Ectodermal cell (in vitro differentiated cells): ENCODE results near the gene ERVK3-1.
A peak's percentile ranks its signal among the peaks of the same experiment; 100 is the strongest.

Source experiments
- H3K27ac ChIP-seq: 2 replicates; pipeline ENCODE4 v1.7.0; 2013; ENCODE audit warnings: mild to moderate bottlenecking, low read depth, low read length; ENCODE audit not compliant: insufficient read depth, poor library complexity, severe bottlenecking
- H3K27me3 ChIP-seq: 2 replicates; pipeline ENCODE4 v1.7.0; 2013; ENCODE audit warnings: mild to moderate bottlenecking, low read length; ENCODE audit not compliant: insufficient read depth, control insufficient read depth, poor library complexity, severe bottlenecking
- H3K36me3 ChIP-seq: one replicate; pipeline ENCODE4 v1.7.0; 2013; ENCODE audit warnings: low read length; ENCODE audit not compliant: control insufficient read depth, insufficient read depth
- H3K4me1 ChIP-seq: one replicate; pipeline ENCODE4 v1.7.0; 2013; ENCODE audit warnings: low read length; ENCODE audit not compliant: control insufficient read depth, insufficient read depth
- H3K4me3 ChIP-seq: 2 replicates; pipeline ENCODE4 v1.7.0; 2013; ENCODE audit warnings: low read depth, low read length, control low read depth; ENCODE audit not compliant: insufficient read depth
- H3K9me3 ChIP-seq: 2 replicates; pipeline ENCODE4 v1.7.0; 2013; ENCODE audit warnings: mild to moderate bottlenecking, low read length, moderate library complexity; ENCODE audit not compliant: control insufficient read depth
- WGBS, 2 experiments: methylation state at CpG; one replicate each; pipeline ENCODE4 v1.1.7; 2013; ENCODE audit warnings: missing lambda C conversion rate in 2 of 2; 5-methylcytosine and 5-hydroxymethylcytosine counted together

ERVK3-1 gene

GRCh38 chr19:58325311-58326022, 20.3 kb downstream of the ERVK3-1 start:
- 87 to 94% methylated on average over 6 of the region's 6 CpGs for WGBS, 2 experiments

GRCh38 chr19:58326501-58326913, 21.3 kb downstream of the ERVK3-1 start:
- 1% methylated on average over 9 of the region's 9 CpGs for WGBS, 2 experiments
- H3K4me1 ChIP-seq = peaks cover 8% of the 10 kb centered on the region
- no peaks in the 10 kb centered on the region for H3K27me3 ChIP-seq
- H3K36me3 ChIP-seq = no peaks in the 10 kb centered on the region
- no peak overlapping the region for H3K27ac ChIP-seq
- no peaks in the 10 kb centered on the region for H3K9me3 ChIP-seq
- peak overlapping the region; percentile 60 for H3K4me3 ChIP-seq

More at GRCh38 chr19:58325311-58326022, 20.3 kb downstream of the ERVK3-1 start:
- H3K4me3 ChIP-seq = peak overlapping the region; percentile 60
- no peaks in the 10 kb centered on the region for H3K9me3 ChIP-seq
- no peak overlapping the region for H3K27ac ChIP-seq
- H3K4me1 ChIP-seq = peaks cover 8% of the 10 kb centered on the region
- H3K27me3 ChIP-seq = no peaks in the 10 kb centered on the region
- H3K36me3 ChIP-seq = no peaks in the 10 kb centered on the region

- H3K27me3 ChIP-seq = no peaks in the 10 kb centered on the region
- no peaks in the 10 kb centered on the region for H3K9me3 ChIP-seq
- peaks cover 8% of the 10 kb centered on the region for H3K4me1 ChIP-seq
- peak within 1 kb of the TSS; percentile 60 for H3K4me3 ChIP-seq
- no peak within 1 kb of the TSS for H3K27ac ChIP-seq
- no peaks in the 10 kb centered on the region for H3K36me3 ChIP-seq
- WGBS, 2 experiments = 1 to 2% methylated on average over 62 of the region's 62 CpGs
These were observed 21.9 kb downstream of the ERVK3-1 start, which contains the start of gene ZSCAN22 for GRCh38 chr19:58326914-58327726. Gene ZSCAN22 (plus strand): TSS chr19:58326994. CDS start chr19:58334803, 7,809 bp downstream.

- H3K36me3 ChIP-seq = no peaks in the 10 kb centered on the region
- no peaks in the 10 kb centered on the region for H3K27me3 ChIP-seq
- H3K4me3 ChIP-seq = no peak overlapping the region
- 24 to 28% methylated on average over 10 of the region's 10 CpGs for WGBS, 2 experiments
- peaks cover 8% of the 10 kb centered on the region for H3K4me1 ChIP-seq
- H3K27ac ChIP-seq = no peak overlapping the region
- H3K9me3 ChIP-seq = no peaks in the 10 kb centered on the region
These were observed 23.8 kb downstream of the ERVK3-1 start for GRCh38 chr19:58328999-58329398.

GRCh38 chr19:58330458-58330857, 25.3 kb downstream of the ERVK3-1 start:
- H3K27ac ChIP-seq = no peak overlapping the region
- H3K4me1 ChIP-seq = peaks cover 5% of the 10 kb centered on the region
- no peak overlapping the region for H3K4me3 ChIP-seq
- WGBS, 2 experiments = 85 to 87% methylated on average over 4 of the region's 4 CpGs
- no peaks in the 10 kb centered on the region for H3K36me3 ChIP-seq
- no peaks in the 10 kb centered on the region for H3K27me3 ChIP-seq
- H3K9me3 ChIP-seq = no peaks in the 10 kb centered on the region

- Histone ChIP-seq H3K36me3 (peaks cover under 1% of the 10 kb centered on the region), H3K27ac (no peak overlapping the region), H3K4me1 (no peaks in the 10 kb centered on the region), H3K4me3 (no peak overlapping the region), H3K9me3 (no peaks in the 10 kb centered on the region), H3K27me3 (no peaks in the 10 kb centered on the region)
- 90 to 100% methylated on average over 1 of the region's 1 CpG for WGBS, 2 experiments
These were observed 27.5 kb downstream of the ERVK3-1 start for GRCh38 chr19:58332697-58333096.

GRCh38 chr19:58334691-58335249, 29.6 kb downstream of the ERVK3-1 start:
- H3K27me3 ChIP-seq = no peaks in the 10 kb centered on the region
- H3K36me3 ChIP-seq = peaks cover 13% of the 10 kb centered on the region
- H3K9me3 ChIP-seq = no peaks in the 10 kb centered on the region
- 95 to 96% methylated on average over 19 of the region's 19 CpGs for WGBS, 2 experiments
- no peak overlapping the region for H3K4me3 ChIP-seq
- H3K4me1 ChIP-seq = no peaks in the 10 kb centered on the region
- H3K27ac ChIP-seq = no peak overlapping the region

- WGBS, 2 experiments = 89 to 93% methylated on average over 3 of the region's 3 CpGs
- peaks cover 13% of the 10 kb centered on the region for H3K36me3 ChIP-seq
- no peak overlapping the region for H3K27ac ChIP-seq
These were observed 30.5 kb downstream of the ERVK3-1 start for GRCh38 chr19:58335630-58336029.

GRCh38 chr19:58336216-58336615, 31.0 kb downstream of the ERVK3-1 start:
- 93 to 95% methylated on average over 1 of the region's 1 CpG for WGBS, 2 experiments
- Histone ChIP-seq H3K4me1 (no peaks in the 10 kb centered on the region), H3K9me3 (no peaks in the 10 kb centered on the region), H3K27ac (no peak overlapping the region), H3K36me3 (peaks cover 13% of the 10 kb centered on the region), H3K4me3 (no peak overlapping the region), H3K27me3 (no peaks in the 10 kb centered on the region)

More at GRCh38 chr19:58335630-58336029, 30.5 kb downstream of the ERVK3-1 start:
- Histone ChIP-seq H3K9me3 (no peaks in the 10 kb centered on the region), H3K4me3 (no peak overlapping the region), H3K27me3 (no peaks in the 10 kb centered on the region), H3K4me1 (no peaks in the 10 kb centered on the region)

- H3K27ac ChIP-seq = no peak overlapping the region
- no peaks in the 10 kb centered on the region for H3K9me3 ChIP-seq
- no peaks in the 10 kb centered on the region for H3K4me1 ChIP-seq
- H3K4me3 ChIP-seq = no peak overlapping the region
- H3K36me3 ChIP-seq = peaks cover 13% of the 10 kb centered on the region
- no peaks in the 10 kb centered on the region for H3K27me3 ChIP-seq
- WGBS, 2 experiments = 91 to 95% methylated on average over 4 of the region's 4 CpGs
These were observed 31.6 kb downstream of the ERVK3-1 start for GRCh38 chr19:58336820-58337219.
